Thoracic aorta (tissue), 2 donors: Measurements from ENCODE around the gene DCHS1. TPM values are rescaled to one million over a fixed set of nuclear protein-coding genes. Genes with fewer than 3 reads are reported as not detected.

ENCODE experiments used
- ATAC-seq: fragments of 150-250 bp; one replicate; pipeline ENCODE4 v1.8.0; 2017; ENCODE audit warnings: low read depth; ENCODE audit not compliant: insufficient number of reproducible peaks, low FRiP score
- DNase-seq: peaks from one replicate; pipeline ENCODE4 v3.0.0-alpha.2; 2020; ENCODE audit warnings: low spot score
- H3K27ac ChIP-seq, 2 donors: fragments of 200-600 bp; sonication (generic); 1 replicate in 1 of 2; 2 replicates in 1 of 2; pipeline ENCODE4 v1.5.1; 2016; ENCODE audit warnings: mild to moderate bottlenecking in 2 of 2, moderate library complexity in 2 of 2
- H3K27me3 ChIP-seq: fragments of 200-600 bp; sonication (generic); replicated peaks from 2 replicates; pipeline ENCODE4 v1.6.0; 2016; ENCODE audit warnings: mild to moderate bottlenecking; ENCODE audit not compliant: insufficient read depth
- H3K36me3 ChIP-seq: fragments of 200-600 bp; sonication (generic); one replicate; pipeline ENCODE4 v1.5.1; 2016
- H3K4me1 ChIP-seq, 2 donors: fragments of 200-600 bp; sonication (generic); 1 replicate in 1 of 2; 2 replicates in 1 of 2; pipeline versions ENCODE4 v1.5.1 to v1.6.0; 2016; ENCODE audit warnings: low read depth in 2 of 2, mild to moderate bottlenecking in 1 of 2; ENCODE audit not compliant: control insufficient read depth in 1 of 2
- H3K4me3 ChIP-seq: fragments of 200-600 bp; sonication (generic); 2 replicates; pipeline ENCODE4 v1.5.1; 2016; ENCODE audit warnings: mild to moderate bottlenecking
- H3K9me3 ChIP-seq: fragments of 200-600 bp; sonication (generic); 2 replicates; pipeline ENCODE4 v1.5.1; 2016
- total RNA-seq, 2 donors: library from RNA; depleted of rRNA; stranded (reverse); fragments of >200 nt; gene quantifications; one replicate each; pipeline versions ENCODE4 v1.1.0 to v1.2.3, GENCODE V29; 2016
- TF ChIP-seq, protein P1 (sequence below): fragments of 200-600 bp; sonication (generic); IDR thresholded peaks from one replicate; pipeline ENCODE4 v1.5.1; 2019; ENCODE audit warnings: antibody characterized with exemption

DCHS1 gene
- total RNA-seq, 2 donors from 2014 or later, result 62.3 to 73.5 TPM

DNA sequence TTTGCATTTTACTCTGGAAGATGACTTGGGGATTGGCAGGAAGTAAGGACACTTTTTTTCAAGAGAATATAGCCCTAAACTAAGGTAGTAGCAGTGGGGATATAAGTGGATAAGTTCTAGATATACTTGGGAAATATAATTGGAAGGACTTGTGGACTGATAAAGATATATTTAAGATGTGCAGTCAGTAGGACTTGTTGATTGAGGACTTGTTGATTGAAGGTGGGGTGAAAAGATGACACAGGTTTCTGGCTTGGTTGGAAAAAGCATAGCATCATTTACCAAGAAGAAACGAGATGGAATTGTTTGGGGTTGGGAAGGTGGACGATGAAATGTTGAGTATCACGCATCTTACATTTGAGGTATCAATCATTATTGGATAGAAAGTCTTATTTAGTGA, 42.1 kb downstream of the DCHS1 start:
- peaks cover 38% of the 10 kb centered on the region for H3K36me3 ChIP-seq

DNA sequence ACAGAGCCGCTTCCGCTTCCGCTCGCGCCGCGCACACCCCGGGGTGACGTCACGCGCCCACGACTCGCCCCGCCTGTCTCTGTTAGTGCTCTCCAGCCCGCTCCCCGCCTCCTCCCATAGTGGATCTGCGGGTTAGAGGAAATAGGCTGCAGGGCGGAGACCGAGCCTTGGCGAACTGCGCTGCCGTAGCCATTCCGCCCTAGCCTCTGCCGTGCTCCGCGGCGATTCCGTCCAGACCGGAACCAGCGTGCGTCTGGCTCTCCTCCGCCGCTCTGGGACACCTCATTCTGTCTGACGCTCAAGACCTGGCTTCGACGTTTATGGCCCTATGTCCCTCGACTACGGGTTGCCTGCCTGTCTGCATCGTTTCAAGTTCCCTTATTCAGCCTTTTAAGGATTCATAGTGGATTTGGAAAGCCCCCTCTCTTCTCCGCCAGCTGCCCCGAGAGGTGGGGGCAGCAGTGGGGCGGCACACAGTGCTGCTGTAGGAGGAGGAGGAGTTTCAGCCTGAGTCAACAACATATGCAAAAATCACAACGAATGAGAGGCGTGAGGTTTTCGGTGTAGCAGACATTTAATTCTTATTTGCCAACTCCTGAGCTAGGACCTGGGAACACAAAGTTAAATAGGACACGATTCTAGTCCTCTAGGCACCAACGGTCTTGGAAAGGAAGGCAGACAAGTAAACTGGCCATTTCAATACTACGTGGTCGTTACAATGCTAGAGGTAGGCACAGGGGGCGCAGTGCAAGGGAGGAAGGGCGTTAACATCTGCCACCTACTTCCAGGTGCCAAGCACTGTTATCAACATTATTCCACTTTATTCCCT, 43.2 kb downstream of the DCHS1 start, which contains the start of gene TAF10:
Gene TAF10, minus strand, starts transcription at position 4 of the 829 bp plus-strand sequence. CDS start 27 bp downstream, outside the sequence.
- peak within 1 kb of the TSS; percentile 84 for H3K4me3 ChIP-seq
- H3K27ac ChIP-seq, result peak within 1 kb of the TSS; percentile 99 to 100
- DNase-seq (peak; percentile 95), ATAC-seq (peak; percentile 59)
- H3K36me3 ChIP-seq, result peaks cover 45% of the 10 kb centered on the region
- peaks cover 41 to 51% of the 10 kb centered on the region in 2 donors for H3K4me1 ChIP-seq
- TF ChIP-seq, protein P1, sequence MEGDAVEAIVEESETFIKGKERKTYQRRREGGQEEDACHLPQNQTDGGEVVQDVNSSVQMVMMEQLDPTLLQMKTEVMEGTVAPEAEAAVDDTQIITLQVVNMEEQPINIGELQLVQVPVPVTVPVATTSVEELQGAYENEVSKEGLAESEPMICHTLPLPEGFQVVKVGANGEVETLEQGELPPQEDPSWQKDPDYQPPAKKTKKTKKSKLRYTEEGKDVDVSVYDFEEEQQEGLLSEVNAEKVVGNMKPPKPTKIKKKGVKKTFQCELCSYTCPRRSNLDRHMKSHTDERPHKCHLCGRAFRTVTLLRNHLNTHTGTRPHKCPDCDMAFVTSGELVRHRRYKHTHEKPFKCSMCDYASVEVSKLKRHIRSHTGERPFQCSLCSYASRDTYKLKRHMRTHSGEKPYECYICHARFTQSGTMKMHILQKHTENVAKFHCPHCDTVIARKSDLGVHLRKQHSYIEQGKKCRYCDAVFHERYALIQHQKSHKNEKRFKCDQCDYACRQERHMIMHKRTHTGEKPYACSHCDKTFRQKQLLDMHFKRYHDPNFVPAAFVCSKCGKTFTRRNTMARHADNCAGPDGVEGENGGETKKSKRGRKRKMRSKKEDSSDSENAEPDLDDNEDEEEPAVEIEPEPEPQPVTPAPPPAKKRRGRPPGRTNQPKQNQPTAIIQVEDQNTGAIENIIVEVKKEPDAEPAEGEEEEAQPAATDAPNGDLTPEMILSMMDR, result peak; percentile 51
- no peaks in the 10 kb centered on the region for H3K9me3 ChIP-seq
- H3K27me3 ChIP-seq, result no peaks in the 10 kb centered on the region

More for the DNA sequence above, 42.1 kb downstream of the DCHS1 start:
- Histone ChIP-seq H3K9me3 (no peaks in the 10 kb centered on the region), H3K27ac (peak overlapping the region; percentile 99 to 100), H3K4me1 (peaks cover 41 to 51% of the 10 kb centered on the region in 2 donors), H3K27me3 (no peaks in the 10 kb centered on the region), H3K4me3 (peak overlapping the region; percentile 84)
- ATAC-seq, result no peak
- no peak for DNase-seq
- TF ChIP-seq, protein P1, result no peak

- H3K36me3 ChIP-seq, result peaks cover 45% of the 10 kb centered on the region
- peak overlapping the region; percentile 84 for H3K4me3 ChIP-seq
- no peaks in the 10 kb centered on the region for H3K9me3 ChIP-seq
- H3K27ac ChIP-seq, result peak overlapping the region; percentile 99 to 100
- peaks cover 45 to 52% of the 10 kb centered on the region in 2 donors for H3K4me1 ChIP-seq
- TF ChIP-seq, protein P1, result no peak
- DNase-seq (no peak), ATAC-seq (no peak)
- no peaks in the 10 kb centered on the region for H3K27me3 ChIP-seq
These were observed 43.7 kb downstream of the DCHS1 start for GRCh38 chr11:6611963-6612212.

- ATAC-seq, result peak; percentile 0
- H3K36me3 ChIP-seq, result peaks cover 45% of the 10 kb centered on the region
These were observed 44.3 kb downstream of the DCHS1 start for GRCh38 chr11:6611092-6611962.

More at GRCh38 chr11:6611092-6611962, 44.3 kb downstream of the DCHS1 start:
- H3K4me3 ChIP-seq, result peak overlapping the region; percentile 84
- H3K4me1 ChIP-seq, result peaks cover 50 to 58% of the 10 kb centered on the region in 2 donors
- no peak for DNase-seq
- no peaks in the 10 kb centered on the region for H3K9me3 ChIP-seq
- no peaks in the 10 kb centered on the region for H3K27me3 ChIP-seq
- TF ChIP-seq, protein P1, result no peak
- H3K27ac ChIP-seq, result peak overlapping the region; percentile 99 to 100
